GM12878 (cell line): ENCODE results near the gene SUSD6. TPM values are rescaled to one million over a fixed set of nuclear protein-coding genes. Genes with fewer than 3 reads are reported as not detected.
A peak's percentile ranks its signal among the peaks of the same experiment; 100 is the strongest.

Experiments used
- ATF2 ChIP-seq: IDR thresholded peaks from 2 replicates; pipeline ENCODE4 v1.6.1; 2012; ENCODE audit warnings: low read length, inconsistent platforms
- CBX5 ChIP-seq: sonication (generic); IDR thresholded peaks from 2 replicates; pipeline ENCODE4 v1.6.1; 2016; ENCODE audit warnings: low read depth, moderate library complexity, mild to moderate bottlenecking, inconsistent platforms
- CHD2 ChIP-seq: IDR thresholded peaks from 2 replicates; pipeline ENCODE4 v1.6.1; 2011; ENCODE audit warnings: low read depth, low read length, improper control_type of control experiment, borderline replicate concordance
- CHD4 ChIP-seq: fragments of 200-600 bp; sonication (generic); IDR thresholded peaks from 2 replicates; pipeline ENCODE4 v1.6.1; 2016; ENCODE audit warnings: mild to moderate bottlenecking
- FOS ChIP-seq: IDR thresholded peaks from 3 replicates; pipeline ENCODE4 v1.6.1; 2011; ENCODE audit warnings: borderline replicate concordance; ENCODE audit not compliant: insufficient read length; ENCODE audit errors: extremely low read depth
- FOXM1 ChIP-seq: IDR thresholded peaks from 2 replicates; pipeline ENCODE4 v1.6.1; 2012; ENCODE audit warnings: low read depth, mild to moderate bottlenecking, inconsistent platforms, low read length, moderate library complexity
- IRF4 ChIP-seq: IDR thresholded peaks from 2 replicates; pipeline ENCODE4 v1.6.1; 2011; ENCODE audit warnings: low read depth, low read length
- MEF2A ChIP-seq: IDR thresholded peaks from 2 replicates; pipeline ENCODE4 v1.6.1; 2011; ENCODE audit warnings: low read depth, mild to moderate bottlenecking, low read length, moderate library complexity; ENCODE audit not compliant: insufficient read depth
- MXI1 ChIP-seq: fragments of 150-350 bp; IDR thresholded peaks from 2 replicates; pipeline ENCODE4 v1.6.1; 2011; ENCODE audit warnings: low read depth, mild to moderate bottlenecking, inconsistent platforms, low read length, improper control_type of control experiment
- NR2C1 ChIP-seq: fragments of 450-650 bp; IDR thresholded peaks from 2 replicates; pipeline ENCODE4 v1.6.1; 2017; ENCODE audit warnings: antibody characterized with exemption, mild to moderate bottlenecking, moderate library complexity
- PAX5 ChIP-seq: IDR thresholded peaks from 2 replicates; pipeline ENCODE4 v1.6.1; 2011; ENCODE audit warnings: low read depth, low read length, borderline replicate concordance
- PBX3 ChIP-seq: IDR thresholded peaks from 2 replicates; pipeline ENCODE4 v1.6.1; 2011; ENCODE audit warnings: mild to moderate bottlenecking, low read depth, low read length, moderate library complexity; ENCODE audit not compliant: insufficient replicate concordance
- RB1 ChIP-seq: fragments of 450-650 bp; formaldehyde crosslinking; IDR thresholded peaks from 2 replicates; pipeline ENCODE4 v1.6.1; 2017; ENCODE audit warnings: mild to moderate bottlenecking, borderline replicate concordance
- RBBP5 ChIP-seq: fragments of 200-600 bp; sonication (generic); conservative IDR thresholded peaks from 2 replicates; pipeline ENCODE4 v1.6.1; 2016
- SIN3A ChIP-seq: IDR thresholded peaks from 2 replicates; pipeline ENCODE4 v1.6.1; 2012; ENCODE audit warnings: low read depth, low read length, improper control_type of control experiment
- SMAD1 ChIP-seq: fragments of 450-650 bp; IDR thresholded peaks from 2 replicates; pipeline ENCODE4 v1.6.1; 2018; ENCODE audit warnings: mild to moderate bottlenecking, low read depth; ENCODE audit not compliant: partially characterized antibody
- SUPT20H ChIP-seq: IDR thresholded peaks from 2 replicates; pipeline ENCODE4 v1.6.1; 2011; ENCODE audit warnings: low read depth, mild to moderate bottlenecking, low read length, moderate library complexity, borderline replicate concordance; ENCODE audit not compliant: control insufficient read depth
- TAF1 ChIP-seq: IDR thresholded peaks from 2 replicates; pipeline ENCODE4 v1.6.1; 2011; ENCODE audit warnings: mild to moderate bottlenecking, low read depth, low read length, borderline replicate concordance
- USF1 ChIP-seq: IDR thresholded peaks from 2 replicates; pipeline ENCODE4 v1.6.1; 2011; ENCODE audit warnings: borderline replicate concordance, low read depth, mild to moderate bottlenecking, moderate library complexity, mixed read lengths, low read length; ENCODE audit not compliant: insufficient read depth; ENCODE audit errors: extremely low read length
- ZNF207 ChIP-seq: fragments of 450-650 bp; IDR thresholded peaks from 2 replicates; pipeline ENCODE4 v1.6.1; 2014; ENCODE audit warnings: antibody characterized with exemption, mild to moderate bottlenecking, borderline replicate concordance
- ZNF217 ChIP-seq: fragments of 450-650 bp; IDR thresholded peaks from 2 replicates; pipeline ENCODE4 v1.6.1; 2017; ENCODE audit warnings: antibody characterized with exemption, mild to moderate bottlenecking
- ZNF687 ChIP-seq: fragments of 450-650 bp; IDR thresholded peaks from 2 replicates; pipeline ENCODE4 v1.6.1; 2017; ENCODE audit warnings: mild to moderate bottlenecking, moderate library complexity
- polyA plus RNA-seq, 11 experiments: library from polyadenylated mRNA; depleted of rRNA in 4 of 11; unstranded in 6 of 11; stranded (reverse) in 5 of 11; fragments of >200 nt; fragmentation: Nextera tagmentation in 4 of 11; fragmentation: Illumina TruSeq in 1 of 11; extraction: Ambion mirVana in 4 of 11; extraction: Trizol in 1 of 11; gene quantifications; 1 replicate in 1 of 11; 2 replicates in 10 of 11; pipeline versions ENCODE4 v1.2.1 to v1.2.3, GENCODE V29; 2011 to 2016; ENCODE audit warnings: inconsistent platforms in 2 of 11, missing spikeins in 2 of 11, low read depth in 1 of 11
- total RNA-seq, 4 experiments: library from RNA; depleted of rRNA in 3 of 4; stranded (reverse); fragments of >200 nt in 3 of 4; fragmentation: Illumina TruSeq in 1 of 4; extraction: Trizol in 1 of 4; gene quantifications; 2 replicates each; pipeline versions ENCODE4 v1.2.1 to v1.2.3, GENCODE V29; 2013 to 2021

The SUSD6 gene
- total and polyA plus RNA-seq, 10 of the 15 experiments (the other 5 are each of a cell fraction or from before 2014, with no cell fraction given) = 6.6 to 39.8 (median 20.2) TPM

DNA sequence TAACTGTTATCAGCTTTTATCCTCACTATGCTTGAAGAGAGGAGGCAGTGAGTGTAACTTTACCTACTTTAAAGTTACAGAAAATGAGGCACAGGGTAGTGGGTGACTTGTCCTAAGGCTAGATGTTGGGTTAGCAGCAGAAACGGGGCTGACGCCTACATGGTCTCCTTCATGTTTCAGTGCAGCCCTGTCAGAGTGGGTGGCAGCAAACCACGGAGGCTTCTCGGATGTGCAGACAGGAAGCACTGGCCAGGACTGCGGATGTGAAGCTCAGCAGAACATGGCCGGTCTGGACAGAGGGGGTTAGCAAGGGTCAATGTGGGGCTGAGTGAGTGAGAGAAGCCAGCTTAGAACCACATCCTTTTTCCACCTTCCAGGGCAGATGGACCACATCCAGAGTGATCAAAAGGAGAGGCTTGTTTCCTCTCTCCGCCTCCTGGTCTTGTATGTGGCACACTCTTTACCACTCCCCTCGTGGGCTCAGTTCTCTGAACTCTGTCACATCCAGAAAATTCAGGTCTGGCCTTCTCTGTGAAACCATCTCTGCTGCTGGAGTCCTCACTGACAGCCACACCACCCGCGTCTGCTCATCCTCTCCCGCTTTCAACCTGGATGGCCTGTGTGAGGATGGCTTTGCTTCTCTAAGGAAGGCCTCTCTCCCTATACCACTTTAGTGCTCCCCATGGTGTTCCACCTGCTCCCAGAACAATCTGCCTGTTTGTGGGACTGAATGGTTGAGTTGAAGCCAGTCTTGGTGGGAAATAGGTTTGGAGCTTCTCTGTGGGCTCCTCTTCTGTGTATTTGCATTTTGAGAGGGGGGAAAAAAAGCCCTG is 14.1 kb downstream of the SUSD6 start (continued):
- TF ChIP-seq ZNF687 = peak; percentile 87
- no peak; the same call in 1 of the 2 replicates for TF ChIP-seq TAF1
- no peak for TF ChIP-seq SUPT20H
- no peak for TF ChIP-seq FOS
- TF ChIP-seq SIN3A = peak; percentile 64; the same call in 1 of the 2 replicates
- TF ChIP-seq NR2C1 = no peak
- TF ChIP-seq USF1 = no peak
- TF ChIP-seq ATF2 = peak; percentile 45; the same call in 1 of the 2 replicates
- TF ChIP-seq PBX3 = no peak
- peak; percentile 63 for TF ChIP-seq FOXM1
- peak; percentile 74; the same call in 1 of the 2 replicates for TF ChIP-seq PAX5
- no peak for TF ChIP-seq ZNF217
- peak; percentile 74; the same call in 1 of the 2 replicates for TF ChIP-seq IRF4
- 0 out of 2 replicates have a peak, but pooled peaks have one; percentile 43 for TF ChIP-seq MXI1
- peak; percentile 18 for TF ChIP-seq SMAD1
- no peak for TF ChIP-seq ZNF207
- no peak for TF ChIP-seq RBBP5
- TF ChIP-seq CHD4 = no peak
- peak; percentile 65 for TF ChIP-seq CBX5
- 0 out of 2 replicates have a peak, but pooled peaks have one; percentile 30 for TF ChIP-seq MEF2A
- TF ChIP-seq CHD2 = no peak
- TF ChIP-seq RB1 = 0 out of 2 replicates have a peak, but pooled peaks have one; percentile 13
